T follicular helper cell (primary cell): ENCODE results near the gene ANAPC15.

Source experiments
- DNase-seq: peaks from one replicate; pipeline ENCODE4 v3.0.0-alpha.2; 2020; ENCODE audit warnings: low read depth

ANAPC15 gene

GRCh38 chr11:72085621-72086351, 26.7 kb downstream of the ANAPC15 start:
- no peak for DNase-seq

- no peak for DNase-seq
These were observed 27.5 kb downstream of the ANAPC15 start for GRCh38 chr11:72084965-72085364.

GRCh38 chr11:72084076-72084475, 28.4 kb downstream of the ANAPC15 start:
- no peak for DNase-seq

- no peak for DNase-seq
These were observed 29.1 kb downstream of the ANAPC15 start for GRCh38 chr11:72083414-72083813.

- DNase-seq: no peak
These were observed 30.6 kb downstream of the ANAPC15 start for GRCh38 chr11:72081821-72082453.

- DNase-seq: no peak
These were observed 31.3 kb downstream of the ANAPC15 start for GRCh38 chr11:72081184-72081644.

- peak; percentile 99 for DNase-seq
These were observed 31.9 kb downstream of the ANAPC15 start, which contains the start of the genes LRRC51 and NUMA1 for GRCh38 chr11:72080326-72081183. TSS of gene LRRC51 (plus strand) at chr11:72080850. CDS start at chr11:72089084, 8,234 bp downstream. TSS of gene NUMA1 (minus strand) at chr11:72080542. CDS start at chr11:72035943, 44,599 bp downstream.

GRCh38 chr11:72079819-72080325, 32.6 kb downstream of the ANAPC15 start:
- no peak for DNase-seq

- no peak for DNase-seq
These were observed 34.0 kb downstream of the ANAPC15 start for GRCh38 chr11:72078477-72078876.

- no peak for DNase-seq
These were observed 36.7 kb downstream of the ANAPC15 start for GRCh38 chr11:72075756-72076155.

- no peak for DNase-seq
These were observed 37.4 kb downstream of the ANAPC15 start for GRCh38 chr11:72075109-72075508.

- no peak for DNase-seq
These were observed 40.1 kb downstream of the ANAPC15 start for GRCh38 chr11:72072348-72072747.

GRCh38 chr11:72070491-72070890, 42.0 kb downstream of the ANAPC15 start:
- no peak for DNase-seq

- DNase-seq: no peak
These were observed 42.7 kb downstream of the ANAPC15 start for GRCh38 chr11:72069787-72070251.

GRCh38 chr11:72069200-72069599, 43.3 kb downstream of the ANAPC15 start:
- DNase-seq: no peak

- no peak for DNase-seq
These were observed 44.8 kb downstream of the ANAPC15 start for GRCh38 chr11:72067676-72068075.

GRCh38 chr11:72067266-72067665, 45.2 kb downstream of the ANAPC15 start:
- no peak for DNase-seq

GRCh38 chr11:72066855-72067254, 45.6 kb downstream of the ANAPC15 start:
- no peak for DNase-seq

- DNase-seq: no peak
These were observed 50.6 kb downstream of the ANAPC15 start for GRCh38 chr11:72061739-72062396.
